Measurements from ENCODE around the gene RCN2.
"Not testable (repeated sequence)": the region's sequence is repeated elsewhere in the genome, so short reads cannot be mapped to it uniquely, and the experiment has no call there.

GRCh38 chr15:76966051-76966450 lies 34.5 kb downstream of the RCN2 start:
- not testable (repeated sequence) for TF ChIP-seq EZH2, EZH2phosphoT487 (IDR thresholded peaks at IDR 0.05)
- TF ChIP-seq, protein P1, sequence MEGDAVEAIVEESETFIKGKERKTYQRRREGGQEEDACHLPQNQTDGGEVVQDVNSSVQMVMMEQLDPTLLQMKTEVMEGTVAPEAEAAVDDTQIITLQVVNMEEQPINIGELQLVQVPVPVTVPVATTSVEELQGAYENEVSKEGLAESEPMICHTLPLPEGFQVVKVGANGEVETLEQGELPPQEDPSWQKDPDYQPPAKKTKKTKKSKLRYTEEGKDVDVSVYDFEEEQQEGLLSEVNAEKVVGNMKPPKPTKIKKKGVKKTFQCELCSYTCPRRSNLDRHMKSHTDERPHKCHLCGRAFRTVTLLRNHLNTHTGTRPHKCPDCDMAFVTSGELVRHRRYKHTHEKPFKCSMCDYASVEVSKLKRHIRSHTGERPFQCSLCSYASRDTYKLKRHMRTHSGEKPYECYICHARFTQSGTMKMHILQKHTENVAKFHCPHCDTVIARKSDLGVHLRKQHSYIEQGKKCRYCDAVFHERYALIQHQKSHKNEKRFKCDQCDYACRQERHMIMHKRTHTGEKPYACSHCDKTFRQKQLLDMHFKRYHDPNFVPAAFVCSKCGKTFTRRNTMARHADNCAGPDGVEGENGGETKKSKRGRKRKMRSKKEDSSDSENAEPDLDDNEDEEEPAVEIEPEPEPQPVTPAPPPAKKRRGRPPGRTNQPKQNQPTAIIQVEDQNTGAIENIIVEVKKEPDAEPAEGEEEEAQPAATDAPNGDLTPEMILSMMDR (IDR thresholded peaks at IDR 0.05) = not testable (repeated sequence)

All from neural progenitor cell (in vitro differentiated cells).